T47D (cell line): Measurements from ENCODE around the gene TTC24.
"Not testable (repeated sequence)": the region's sequence is repeated elsewhere in the genome, so short reads cannot be mapped to it uniquely, and the experiment has no call there.

Experiments used
- DNase-seq, 2 experiments: peaks; one replicate each; pipeline versions ENCODE4 v3.0.0 to v3.0.0-alpha.2; 2011 to 2012; ENCODE audit warnings: low read depth in 1 of 2, low spot score in 1 of 2
- JUND ChIP-seq: IDR thresholded peaks from 2 replicates; pipeline ENCODE4 v1.6.1; 2012; ENCODE audit warnings: low read depth
- in situ Hi-C: cut with HindIII; loops from 2 replicates; pipeline ENCODE4 v1.10.0; 2016; ENCODE audit warnings: low sequenced_read_pairs, low pct_unique_long_range_greater_than_20kb

The TTC24 gene

DNA sequence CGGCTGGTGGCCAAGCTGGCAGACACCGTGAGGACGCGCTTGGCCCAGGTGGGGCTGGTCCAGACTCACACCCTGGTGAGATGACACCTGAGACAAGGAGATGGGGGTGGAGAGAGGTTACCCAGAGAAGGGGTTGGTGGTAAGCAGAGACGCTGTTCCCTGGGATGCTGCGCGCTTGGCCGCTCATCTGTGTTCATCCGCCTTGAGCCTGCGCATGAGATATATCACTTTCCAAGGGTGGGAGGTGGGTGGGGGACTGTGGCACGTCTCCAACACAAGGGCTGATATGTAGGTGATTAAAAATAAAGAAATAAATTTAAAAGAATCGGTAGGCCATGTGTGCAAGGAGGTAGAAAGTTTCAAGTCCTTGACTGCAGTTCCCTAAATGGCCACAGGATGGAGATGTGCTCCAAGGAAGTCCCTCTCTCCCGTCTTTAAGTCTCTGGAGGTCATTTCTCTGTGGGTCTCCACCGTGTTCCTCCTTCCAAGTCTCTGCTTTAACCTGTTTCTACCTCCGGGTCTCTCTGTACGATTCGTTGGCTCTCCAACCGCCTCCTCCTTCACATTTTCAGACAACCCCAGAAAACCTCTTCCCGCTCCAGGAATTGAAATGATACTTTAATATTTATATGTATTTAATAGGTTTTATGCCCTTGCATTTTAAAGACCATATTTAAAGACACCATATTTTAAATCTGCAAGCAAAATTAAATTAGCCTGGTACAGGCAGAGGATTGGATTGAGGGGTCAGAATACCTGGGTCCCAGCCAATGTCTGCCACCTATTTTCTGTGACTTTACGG, 4.5 kb downstream of the TTC24 start:
- TF ChIP-seq JUND = no peak
- peak; percentile 75 to 90 for DNase-seq
- in situ Hi-C loops = no loop called here

DNA sequence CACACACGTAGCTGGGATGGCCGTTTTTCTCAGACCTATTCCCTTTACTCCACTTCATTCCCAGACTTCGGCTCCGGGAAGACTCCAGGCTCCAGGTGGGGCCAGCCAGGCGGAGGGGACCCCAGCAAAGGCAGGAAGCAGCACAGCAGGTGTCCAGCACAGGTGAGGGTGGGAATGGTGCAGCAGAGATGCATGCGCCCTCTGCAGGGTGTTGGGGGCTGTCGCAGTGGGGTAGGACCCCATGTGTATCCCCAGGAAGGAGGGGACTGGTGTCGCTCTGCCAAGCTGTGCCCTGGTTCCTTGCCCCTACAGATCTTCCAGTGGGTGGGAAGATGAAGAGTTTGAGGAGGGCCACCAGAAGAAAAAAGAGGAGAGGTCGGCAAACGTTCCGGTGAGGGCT, 5.3 kb downstream of the TTC24 start:
- no peak for TF ChIP-seq JUND
- DNase-seq = no peak
- in situ Hi-C loops = no loop called here

DNA sequence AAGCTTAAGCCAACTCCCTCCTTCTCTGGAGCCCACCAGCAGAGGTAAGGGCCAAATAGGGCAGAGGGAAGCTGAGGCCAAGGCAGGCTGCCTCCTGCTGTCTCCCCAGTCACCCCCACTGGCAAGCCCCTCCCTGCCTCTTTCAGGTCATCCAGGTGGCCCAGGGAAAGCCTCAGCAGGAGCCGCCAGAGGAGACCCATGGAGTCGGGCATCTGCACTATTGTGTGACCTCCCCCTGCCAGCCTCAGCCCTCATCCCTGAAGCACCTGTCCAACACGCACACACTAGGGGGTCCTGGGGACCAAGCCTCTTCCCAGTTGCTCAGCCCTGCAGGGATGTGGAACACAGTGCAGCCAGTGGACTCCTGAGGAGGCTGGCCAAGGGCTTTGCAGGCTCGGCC, 6.8 kb downstream of the TTC24 start:
- no peak for TF ChIP-seq JUND
- in situ Hi-C loops = no loop called here

DNA sequence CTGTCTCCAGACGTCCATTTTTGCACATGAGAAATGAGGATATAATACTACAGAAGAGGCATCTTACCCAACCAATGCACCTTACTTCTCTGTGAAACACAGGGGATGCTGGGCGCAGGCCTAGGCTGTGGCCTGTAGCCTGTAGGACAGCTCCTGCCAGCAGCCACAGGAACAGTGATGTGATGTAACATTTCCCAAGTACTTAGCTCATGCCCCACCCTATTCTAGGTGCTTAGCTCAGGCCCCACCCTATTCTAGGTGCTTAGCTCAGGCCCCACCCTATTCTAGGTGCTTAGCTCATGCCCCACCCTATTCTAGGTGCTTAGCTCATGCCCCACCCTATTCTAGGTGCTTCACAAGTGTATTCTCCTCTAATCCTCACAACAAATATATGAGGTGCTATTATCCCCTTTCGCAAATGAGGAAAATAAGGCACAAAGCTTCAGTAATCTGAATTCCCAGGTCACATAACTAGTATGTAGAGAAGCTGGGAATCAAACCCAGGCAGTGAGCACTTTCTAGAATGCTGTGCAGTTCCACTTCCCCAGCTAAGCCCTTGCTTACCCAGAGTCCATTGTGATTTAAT, 7.5 kb downstream of the TTC24 start:
- TF ChIP-seq JUND = no peak
- DNase-seq = no peak
- in situ Hi-C loops = no loop called here

More for the DNA sequence above, 6.8 kb downstream of the TTC24 start:
- DNase-seq = no peak

DNA sequence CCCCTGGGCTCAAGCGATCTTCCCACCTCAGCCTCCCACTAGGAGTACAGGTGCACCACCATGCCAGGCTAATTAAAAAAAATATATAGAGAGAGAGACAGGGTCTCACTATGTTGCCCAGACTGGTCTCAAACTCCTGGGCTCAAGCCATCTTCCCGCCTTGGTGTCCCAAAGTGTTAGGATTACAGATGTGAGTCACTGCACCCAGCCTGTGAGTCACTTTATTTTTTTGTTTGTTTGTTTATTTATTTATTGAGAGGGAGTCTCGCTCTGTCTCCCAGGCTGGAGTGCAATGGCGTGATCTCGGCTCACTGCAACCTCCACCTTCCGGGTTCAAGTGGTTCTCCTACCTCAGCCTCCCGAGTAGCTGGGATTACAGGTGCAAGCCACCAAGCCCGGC, 8.4 kb downstream of the TTC24 start:
- DNase-seq, in situ Hi-C loops: not testable (repeated sequence)

DNA sequence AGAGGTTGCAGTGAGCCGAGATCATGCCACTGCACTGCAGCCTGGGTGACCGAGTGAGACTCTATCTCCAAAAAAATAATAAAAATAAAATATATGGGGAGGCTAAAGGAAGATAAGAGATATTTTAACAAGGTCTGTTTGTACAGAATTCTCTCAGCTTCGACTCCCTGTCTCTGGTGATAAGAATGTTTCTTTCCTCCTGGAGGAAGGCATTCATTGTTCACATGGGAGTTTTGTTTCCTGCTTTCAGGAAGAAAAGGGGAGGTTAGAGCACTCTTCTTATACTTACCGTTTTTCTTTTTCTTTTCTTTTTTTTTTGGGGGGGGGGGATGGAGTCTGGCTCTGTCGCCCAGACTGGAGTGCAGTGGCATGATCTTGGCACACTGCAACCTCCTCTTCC, 10.0 kb downstream of the TTC24 start:
- in situ Hi-C loops = no loop called here
- TF ChIP-seq JUND = no peak
- no peak for DNase-seq

DNA sequence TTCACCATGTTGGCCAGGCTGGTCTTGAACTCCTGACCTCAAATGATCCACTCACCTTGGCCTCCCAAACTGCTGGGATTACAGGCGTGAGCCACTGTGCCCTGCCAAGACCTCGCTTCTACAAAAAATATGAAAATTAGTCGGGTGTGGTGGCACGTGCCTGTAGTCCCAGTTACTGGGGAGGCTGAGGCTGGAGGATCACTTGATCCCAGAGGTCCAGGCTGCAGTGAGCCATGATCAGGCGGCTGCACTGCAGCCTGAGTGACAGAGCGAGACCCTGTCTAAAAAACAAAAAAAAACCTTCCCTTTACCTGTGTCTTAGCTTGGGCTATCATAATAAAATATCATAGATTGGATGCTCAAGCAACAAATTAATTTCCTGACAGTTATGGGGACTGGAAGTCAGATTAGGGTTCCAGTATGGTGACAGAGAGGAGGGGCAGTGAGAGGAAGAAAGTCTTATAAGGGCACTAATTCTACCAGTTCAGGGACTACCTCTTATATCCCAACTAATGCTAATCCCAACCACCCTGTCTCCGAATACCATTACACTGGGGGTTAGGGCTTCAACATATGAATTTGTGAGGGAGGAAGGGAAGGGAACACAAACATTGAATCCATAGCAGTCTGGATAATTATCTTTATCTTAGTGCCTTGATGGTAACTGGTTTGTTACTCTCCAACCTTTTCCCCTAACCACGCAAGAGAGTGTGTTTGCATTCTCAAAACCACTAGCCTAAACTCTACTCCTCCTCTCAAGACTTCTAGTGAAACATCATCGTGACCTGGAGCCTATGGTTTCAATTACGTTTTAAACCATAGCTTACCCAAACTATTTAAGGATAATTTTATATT, 11.0 kb downstream of the TTC24 start:
- TF ChIP-seq JUND = no peak
- in situ Hi-C loops = no loop called here
- DNase-seq = no peak

DNA sequence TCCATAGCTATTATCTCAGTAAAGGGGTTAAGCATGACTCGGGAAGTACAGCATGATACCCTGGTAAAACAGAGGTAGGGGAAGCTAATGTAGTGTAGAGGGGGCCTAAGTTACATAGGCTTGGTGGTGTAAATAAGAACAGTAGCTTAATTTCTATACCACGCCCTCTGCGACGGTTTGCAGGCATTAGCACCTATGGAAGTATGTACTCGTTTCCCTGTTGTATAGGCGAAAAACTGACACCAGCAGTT, 11.6 kb downstream of the TTC24 start:
- in situ Hi-C loops = no loop called here
- no peak for DNase-seq
- TF ChIP-seq JUND = no peak

DNA sequence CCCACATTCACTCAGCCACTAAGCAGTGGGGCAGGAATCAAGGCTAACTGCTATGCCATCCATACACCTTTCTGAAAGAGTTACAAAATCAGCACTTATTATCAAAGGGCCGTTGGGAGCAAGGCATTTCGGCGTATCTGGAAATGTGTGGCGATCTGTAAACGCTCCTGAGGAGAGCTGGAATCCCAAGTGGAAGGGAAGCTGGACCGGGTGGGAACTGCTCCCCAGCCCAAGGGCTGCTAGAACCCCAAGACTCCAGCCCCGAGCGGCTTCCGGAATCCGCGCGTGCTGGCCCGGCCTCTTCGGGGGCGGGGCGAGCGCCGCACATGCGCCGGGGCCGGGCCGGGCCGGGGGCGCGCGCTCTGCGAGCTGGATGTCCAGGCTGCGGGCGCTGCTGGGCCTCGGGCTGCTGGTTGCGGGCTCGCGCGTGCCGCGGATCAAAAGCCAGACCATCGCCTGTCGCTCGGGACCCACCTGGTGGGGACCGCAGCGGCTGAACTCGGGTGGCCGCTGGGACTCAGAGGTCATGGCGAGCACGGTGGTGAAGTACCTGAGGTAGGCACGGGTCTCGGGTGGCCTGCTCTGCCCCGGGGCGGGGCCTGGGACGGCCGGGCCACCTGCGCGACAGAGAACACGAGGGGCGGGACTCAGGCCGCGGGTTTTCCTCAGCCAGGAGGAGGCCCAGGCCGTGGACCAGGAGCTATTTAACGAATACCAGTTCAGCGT, 12.1 kb downstream of the TTC24 start, which contains the start of gene NAXE:
Gene NAXE (plus strand): TSS at position 345 of the 726 bp plus-strand sequence. CDS start 29 bp downstream, at position 374.
- in situ Hi-C loops = no loop called here
- DNase-seq = peak; percentile 78
- no peak for TF ChIP-seq JUND

DNA sequence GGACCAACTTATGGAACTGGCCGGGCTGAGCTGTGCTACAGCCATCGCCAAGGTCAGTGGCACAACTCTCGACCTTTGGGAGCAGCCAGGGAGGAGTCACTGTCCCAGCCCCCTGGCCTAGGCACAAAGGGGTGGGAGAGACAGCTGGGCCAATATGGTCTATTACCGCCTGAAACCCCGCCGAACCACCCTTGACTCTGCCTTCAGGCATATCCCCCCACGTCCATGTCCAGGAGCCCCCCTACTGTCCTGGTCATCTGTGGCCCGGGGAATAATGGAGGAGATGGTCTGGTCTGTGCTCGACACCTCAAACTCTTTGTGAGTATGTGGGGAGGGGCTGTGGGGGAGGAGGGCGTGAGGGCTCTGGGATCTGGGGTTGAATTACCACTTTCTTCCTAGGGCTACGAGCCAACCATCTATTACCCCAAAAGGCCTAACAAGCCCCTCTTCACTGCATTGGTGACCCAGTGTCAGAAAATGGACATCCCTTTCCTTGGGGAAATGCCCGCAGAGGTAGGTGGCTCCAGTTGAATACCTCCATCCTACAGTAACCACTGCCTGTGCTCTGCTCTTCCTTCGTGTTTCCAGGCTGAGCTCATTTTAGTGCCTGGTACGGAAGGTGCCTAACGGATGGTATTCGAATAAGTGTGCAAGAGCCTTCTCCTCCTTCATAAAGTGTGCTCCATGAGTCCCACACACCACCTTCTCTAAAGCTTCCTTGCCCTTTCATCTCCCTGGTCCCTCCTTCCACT, 12.8 kb downstream of the TTC24 start:
- DNase-seq = no peak
- in situ Hi-C loops = no loop called here
- TF ChIP-seq JUND = no peak

DNA sequence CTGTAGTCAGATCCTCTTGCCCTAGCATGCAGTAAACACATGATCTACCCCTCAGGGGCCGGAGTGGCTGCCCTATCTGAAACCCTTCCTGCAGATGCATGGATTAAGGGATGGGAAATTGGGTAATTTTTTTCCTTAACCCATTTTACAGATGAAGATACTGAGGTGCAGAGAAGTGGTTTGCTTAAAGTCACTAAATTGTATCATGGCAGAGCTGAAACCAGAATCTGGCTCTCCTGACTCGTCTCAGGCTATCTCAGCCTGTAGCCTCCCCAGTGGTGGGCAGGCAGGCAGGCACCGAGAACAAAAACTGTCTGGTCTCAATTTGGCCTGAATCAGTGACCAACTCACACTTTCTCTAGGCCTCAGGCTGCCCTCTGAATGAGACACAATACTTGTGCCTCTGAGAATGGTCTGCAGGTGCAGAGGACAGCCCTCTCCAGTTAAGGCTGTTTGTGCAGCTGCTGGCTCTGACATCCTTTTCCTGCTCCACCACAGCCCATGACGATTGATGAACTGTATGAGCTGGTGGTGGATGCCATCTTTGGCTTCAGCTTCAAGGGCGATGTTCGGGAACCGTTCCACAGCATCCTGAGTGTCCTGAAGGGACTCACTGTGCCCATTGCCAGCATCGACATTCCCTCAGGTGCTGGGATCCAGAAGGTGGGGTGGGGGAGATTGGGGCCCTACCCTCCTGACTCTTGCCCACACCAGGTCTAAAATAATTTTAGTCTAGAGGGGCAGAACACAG, 13.6 kb downstream of the TTC24 start:
- in situ Hi-C loops = no loop called here
- no peak for DNase-seq
- TF ChIP-seq JUND = no peak
